ENCODE measurements around the gene CCDC91.

DNA sequence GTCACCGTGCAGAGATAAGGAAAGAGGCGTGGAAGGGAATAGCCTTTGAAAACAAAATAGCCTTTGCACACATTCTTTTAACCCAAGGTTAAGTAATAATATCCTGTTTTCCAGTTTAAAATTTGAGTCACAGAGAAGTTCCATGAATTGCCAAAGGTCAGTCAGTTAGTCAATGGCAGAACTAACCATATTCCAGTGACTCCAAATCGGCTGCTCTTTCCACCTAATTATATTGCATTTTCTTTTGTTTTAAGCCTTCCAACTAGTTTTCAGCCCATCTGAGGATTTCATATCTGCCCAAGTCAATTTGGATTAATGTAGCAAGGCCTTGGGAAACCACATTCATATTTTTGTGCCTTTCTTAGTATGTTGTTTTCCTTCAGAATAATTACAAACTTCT is 373.0 kb downstream of the CCDC91 start:
- TF ChIP-seq, protein P1, sequence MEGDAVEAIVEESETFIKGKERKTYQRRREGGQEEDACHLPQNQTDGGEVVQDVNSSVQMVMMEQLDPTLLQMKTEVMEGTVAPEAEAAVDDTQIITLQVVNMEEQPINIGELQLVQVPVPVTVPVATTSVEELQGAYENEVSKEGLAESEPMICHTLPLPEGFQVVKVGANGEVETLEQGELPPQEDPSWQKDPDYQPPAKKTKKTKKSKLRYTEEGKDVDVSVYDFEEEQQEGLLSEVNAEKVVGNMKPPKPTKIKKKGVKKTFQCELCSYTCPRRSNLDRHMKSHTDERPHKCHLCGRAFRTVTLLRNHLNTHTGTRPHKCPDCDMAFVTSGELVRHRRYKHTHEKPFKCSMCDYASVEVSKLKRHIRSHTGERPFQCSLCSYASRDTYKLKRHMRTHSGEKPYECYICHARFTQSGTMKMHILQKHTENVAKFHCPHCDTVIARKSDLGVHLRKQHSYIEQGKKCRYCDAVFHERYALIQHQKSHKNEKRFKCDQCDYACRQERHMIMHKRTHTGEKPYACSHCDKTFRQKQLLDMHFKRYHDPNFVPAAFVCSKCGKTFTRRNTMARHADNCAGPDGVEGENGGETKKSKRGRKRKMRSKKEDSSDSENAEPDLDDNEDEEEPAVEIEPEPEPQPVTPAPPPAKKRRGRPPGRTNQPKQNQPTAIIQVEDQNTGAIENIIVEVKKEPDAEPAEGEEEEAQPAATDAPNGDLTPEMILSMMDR (optimal IDR thresholded peaks at IDR 0.05 in 1 of 3, IDR thresholded peaks at IDR 0.05 in 1 of 3, conservative IDR thresholded peaks at IDR 0.05 in 1 of 3; ENCODE audit: extremely low read depth in 1 of 3, insufficient read depth in 2 of 3, low read length in 3 of 3) = no peak
- TF ChIP-seq EZH2 (IDR thresholded peaks at IDR 0.05; ENCODE audit: low read length) = no peak
